ENCODE results near the gene SLX4IP.

The SLX4IP gene

DNA sequence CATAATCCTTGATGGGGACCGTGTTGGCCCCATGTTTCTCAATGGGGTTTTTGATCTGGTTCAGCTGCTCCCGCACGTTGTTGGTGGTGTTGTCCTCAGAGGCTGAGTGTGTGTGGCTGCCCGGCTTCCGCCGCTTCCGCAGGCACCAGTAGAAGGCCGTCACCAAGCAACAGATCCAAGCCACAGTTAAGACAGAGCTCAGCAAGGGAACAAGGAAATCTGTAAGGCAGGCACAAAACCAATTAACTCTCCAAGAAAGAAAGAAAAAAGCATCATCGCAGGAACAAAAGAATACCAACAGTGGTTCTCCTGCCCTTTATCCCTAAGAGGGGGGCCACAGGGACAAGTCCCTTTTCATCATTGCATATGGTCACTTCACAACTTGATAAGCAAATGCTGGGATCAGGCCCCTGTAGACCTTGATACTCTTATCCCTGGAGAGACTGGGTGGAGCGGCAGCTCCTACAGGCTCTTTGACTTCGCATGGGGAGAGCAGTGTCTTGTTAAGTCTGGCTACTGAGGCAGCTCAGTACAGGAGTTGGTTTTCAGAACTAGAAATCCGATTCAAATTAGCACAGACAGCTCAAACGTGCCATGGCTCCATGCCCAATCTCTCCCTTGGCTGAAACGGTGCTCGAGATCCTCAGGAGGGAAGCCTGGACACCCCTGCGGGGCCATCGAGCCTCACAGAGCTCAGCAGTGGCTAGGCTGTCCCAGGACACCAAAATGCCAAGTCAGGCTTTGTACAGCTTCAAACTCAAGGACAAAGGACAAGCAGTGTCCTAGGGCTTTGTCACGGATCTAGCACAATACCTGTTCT lies 204.8 kb downstream of the SLX4IP start:
- in situ Hi-C loops (cut with HindIII; ENCODE audit: low pct_ligation_motif_present, low sequenced_read_pairs): no loop called here
- Histone ChIP-seq H3K27ac (peak overlapping the region; percentile 73), H3K36me3 (replicated peaks) (peaks cover 62% of the 10 kb centered on the region), H3K27me3 (replicated peaks) (no peaks in the 10 kb centered on the region), H3K4me3 (ENCODE audit: low read depth, low read length) (no peak overlapping the region)
- TF ChIP-seq, protein P1, sequence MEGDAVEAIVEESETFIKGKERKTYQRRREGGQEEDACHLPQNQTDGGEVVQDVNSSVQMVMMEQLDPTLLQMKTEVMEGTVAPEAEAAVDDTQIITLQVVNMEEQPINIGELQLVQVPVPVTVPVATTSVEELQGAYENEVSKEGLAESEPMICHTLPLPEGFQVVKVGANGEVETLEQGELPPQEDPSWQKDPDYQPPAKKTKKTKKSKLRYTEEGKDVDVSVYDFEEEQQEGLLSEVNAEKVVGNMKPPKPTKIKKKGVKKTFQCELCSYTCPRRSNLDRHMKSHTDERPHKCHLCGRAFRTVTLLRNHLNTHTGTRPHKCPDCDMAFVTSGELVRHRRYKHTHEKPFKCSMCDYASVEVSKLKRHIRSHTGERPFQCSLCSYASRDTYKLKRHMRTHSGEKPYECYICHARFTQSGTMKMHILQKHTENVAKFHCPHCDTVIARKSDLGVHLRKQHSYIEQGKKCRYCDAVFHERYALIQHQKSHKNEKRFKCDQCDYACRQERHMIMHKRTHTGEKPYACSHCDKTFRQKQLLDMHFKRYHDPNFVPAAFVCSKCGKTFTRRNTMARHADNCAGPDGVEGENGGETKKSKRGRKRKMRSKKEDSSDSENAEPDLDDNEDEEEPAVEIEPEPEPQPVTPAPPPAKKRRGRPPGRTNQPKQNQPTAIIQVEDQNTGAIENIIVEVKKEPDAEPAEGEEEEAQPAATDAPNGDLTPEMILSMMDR (IDR thresholded peaks at IDR 0.05; ENCODE audit: low read depth, low read length, missing control alignments): no peak
- DNase-seq: peak; percentile 77

DNA sequence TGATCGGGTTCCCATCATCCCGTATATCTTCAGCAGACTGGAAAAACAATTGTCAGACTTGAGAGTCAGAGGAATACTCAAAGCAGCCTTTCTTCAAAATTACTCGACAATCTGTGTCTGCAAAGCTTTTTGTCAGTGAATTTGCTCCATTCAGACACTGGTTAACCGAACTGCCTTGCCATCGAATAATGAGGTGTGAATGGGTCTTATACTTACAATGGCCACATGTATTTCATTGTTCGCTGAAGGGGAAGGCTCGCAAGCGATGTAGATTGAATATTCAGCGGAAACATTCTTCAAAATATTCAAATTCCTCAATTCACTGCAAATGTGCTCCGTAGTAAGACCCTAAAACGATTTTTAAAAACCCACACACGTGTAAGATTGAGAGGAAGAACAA lies 205.8 kb downstream of the SLX4IP start:
- H3K36me3 ChIP-seq (replicated peaks): peaks cover 71% of the 10 kb centered on the region
- no peak for DNase-seq
- in situ Hi-C loops (cut with HindIII; ENCODE audit: low pct_ligation_motif_present, low sequenced_read_pairs): no loop called here

DNA sequence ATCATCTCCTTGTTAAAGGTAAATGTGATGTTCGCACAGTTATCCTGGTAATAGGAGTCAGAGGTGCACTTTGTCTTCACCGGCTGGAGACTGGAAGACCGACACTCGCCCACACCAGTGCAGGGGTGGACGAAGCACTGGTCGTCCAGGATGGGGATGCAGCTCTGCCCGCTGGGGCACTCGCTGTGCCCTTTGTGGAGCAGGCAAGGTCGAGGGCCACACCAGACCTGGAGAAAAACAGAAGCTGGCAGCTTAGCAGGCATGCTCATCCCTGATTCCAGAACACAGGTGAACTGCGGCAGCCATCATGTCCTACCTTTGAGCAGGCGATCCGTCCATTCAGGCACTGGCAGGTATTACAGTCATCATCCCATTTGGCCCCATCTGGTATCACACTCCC lies 206.4 kb downstream of the SLX4IP start:
- in situ Hi-C loops (cut with HindIII; ENCODE audit: low pct_ligation_motif_present, low sequenced_read_pairs): no loop called here
- Histone ChIP-seq H3K36me3 (replicated peaks) (peaks cover 77% of the 10 kb centered on the region), H3K27ac (no peak overlapping the region), H3K27me3 (replicated peaks) (no peaks in the 10 kb centered on the region), H3K4me3 (ENCODE audit: low read depth, low read length) (no peak overlapping the region)
- TF ChIP-seq, protein P1 (IDR thresholded peaks at IDR 0.05; ENCODE audit: low read depth, low read length, missing control alignments): no peak
- DNase-seq: no peak

More for the DNA sequence above, 205.8 kb downstream of the SLX4IP start:
- Histone ChIP-seq H3K4me3 (ENCODE audit: low read depth, low read length) (no peak overlapping the region), H3K27me3 (replicated peaks) (no peaks in the 10 kb centered on the region), H3K27ac (no peak overlapping the region)
- TF ChIP-seq, protein P1 (IDR thresholded peaks at IDR 0.05; ENCODE audit: low read depth, low read length, missing control alignments): no peak

GRCh38 chr20:10641893-10642292 lies 206.8 kb downstream of the SLX4IP start:
- H3K27me3 ChIP-seq (replicated peaks): no peaks in the 10 kb centered on the region
- in situ Hi-C loops (cut with HindIII; ENCODE audit: low pct_ligation_motif_present, low sequenced_read_pairs): no loop called here
- DNase-seq: no peak
- H3K36me3 ChIP-seq (replicated peaks): peaks cover 81% of the 10 kb centered on the region
- TF ChIP-seq, protein P1 (IDR thresholded peaks at IDR 0.05; ENCODE audit: low read depth, low read length, missing control alignments): no peak
- H3K27ac ChIP-seq: no peak overlapping the region
- H3K4me3 ChIP-seq (ENCODE audit: low read depth, low read length): no peak overlapping the region

GRCh38 chr20:10642856-10643559 lies 207.9 kb downstream of the SLX4IP start:
- DNase-seq: no peak
- peaks cover 86% of the 10 kb centered on the region for H3K36me3 ChIP-seq (replicated peaks)
- peak overlapping the region; percentile 45 for H3K27ac ChIP-seq
- no peak overlapping the region for H3K4me3 ChIP-seq (ENCODE audit: low read depth, low read length)
- no peaks in the 10 kb centered on the region for H3K27me3 ChIP-seq (replicated peaks)
- TF ChIP-seq, protein P1 (IDR thresholded peaks at IDR 0.05; ENCODE audit: low read depth, low read length, missing control alignments): no peak
- in situ Hi-C loops (cut with HindIII; ENCODE audit: low pct_ligation_motif_present, low sequenced_read_pairs): no loop called here
